ENCODE measurements around the gene PSMD7.

The PSMD7 gene

GRCh38 chr16:74296432-74297144, at the start of gene PSMD7:
Gene PSMD7 (plus strand): TSS chr16:74296814. CDS start chr16:74296915, 101 bp downstream.
- peak in 1 of 2 experiments; percentile 40 for DNase-seq

GRCh38 chr16:74249254-74249653, 47.4 kb upstream of the PSMD7 start:
- no peak for DNase-seq

- no peak for DNase-seq
Measured at GRCh38 chr16:74249846-74250245, 46.8 kb upstream of the PSMD7 start.

- no peak for DNase-seq
Measured at GRCh38 chr16:74252329-74252728, 44.3 kb upstream of the PSMD7 start.

- DNase-seq: no peak
Measured at GRCh38 chr16:74253161-74253938, 43.3 kb upstream of the PSMD7 start.

GRCh38 chr16:74257061-74257460, 39.6 kb upstream of the PSMD7 start:
- no peak for DNase-seq

- DNase-seq: no peak
Measured at GRCh38 chr16:74261068-74261467, 35.5 kb upstream of the PSMD7 start.

- no peak for DNase-seq
Measured at GRCh38 chr16:74264811-74265210, 31.8 kb upstream of the PSMD7 start.

- DNase-seq: no peak
Measured at GRCh38 chr16:74268372-74268782, 28.2 kb upstream of the PSMD7 start.

- DNase-seq: no peak
Measured at GRCh38 chr16:74271872-74272271, 24.7 kb upstream of the PSMD7 start.

- DNase-seq: no peak
Measured at GRCh38 chr16:74275031-74275636, 21.5 kb upstream of the PSMD7 start.

GRCh38 chr16:74275711-74276110, 20.9 kb upstream of the PSMD7 start:
- DNase-seq: no peak

GRCh38 chr16:74277974-74278373, 18.6 kb upstream of the PSMD7 start:
- DNase-seq: no peak

- DNase-seq: no peak
Measured at GRCh38 chr16:74279266-74279665, 17.3 kb upstream of the PSMD7 start.

GRCh38 chr16:74279805-74280204, 16.8 kb upstream of the PSMD7 start:
- no peak for DNase-seq

GRCh38 chr16:74280448-74280847, 16.2 kb upstream of the PSMD7 start:
- no peak for DNase-seq

GRCh38 chr16:74281300-74281699, 15.3 kb upstream of the PSMD7 start:
- DNase-seq: no peak

GRCh38 chr16:74283716-74284115, 12.9 kb upstream of the PSMD7 start:
- no peak for DNase-seq

- no peak for DNase-seq
Measured at GRCh38 chr16:74288065-74288464, 8.5 kb upstream of the PSMD7 start.

- DNase-seq: no peak
Measured at GRCh38 chr16:74290356-74290755, 6.3 kb upstream of the PSMD7 start.

GRCh38 chr16:74291176-74291575, 5.4 kb upstream of the PSMD7 start:
- no peak for DNase-seq

GRCh38 chr16:74291577-74292208, 4.9 kb upstream of the PSMD7 start:
- no peak for DNase-seq

GRCh38 chr16:74296104-74296431, 546 bp upstream of the PSMD7 start:
- no peak for DNase-seq

Data from cerebellar nuclear complex (tissue), 1 donor.